Measurements from ENCODE around the gene SLC25A5.

GRCh38 chrX:119474615-119475388 is 6.6 kb downstream of the SLC25A5 start:
- TF ChIP-seq EZH2 (IDR thresholded peaks at IDR 0.05; ENCODE audit: insufficient read depth, poor library complexity, severe bottlenecking) (no peak), EZH2phosphoT487 (IDR thresholded peaks at IDR 0.05; ENCODE audit: insufficient read depth, low read depth) (no peak)
